Nucleus accumbens (tissue), 56 donors: ENCODE data around the gene STARD7.
"Not testable (repeated sequence)": the region's sequence is repeated elsewhere in the genome, so short reads cannot be mapped to it uniquely, and the experiment has no call there.

Experiments
- DNase-seq, 56 donors: peaks; one replicate each; lab custom pipeline; 2025; lab: John Stamatoyannopoulos, UW

The STARD7 gene

DNA sequence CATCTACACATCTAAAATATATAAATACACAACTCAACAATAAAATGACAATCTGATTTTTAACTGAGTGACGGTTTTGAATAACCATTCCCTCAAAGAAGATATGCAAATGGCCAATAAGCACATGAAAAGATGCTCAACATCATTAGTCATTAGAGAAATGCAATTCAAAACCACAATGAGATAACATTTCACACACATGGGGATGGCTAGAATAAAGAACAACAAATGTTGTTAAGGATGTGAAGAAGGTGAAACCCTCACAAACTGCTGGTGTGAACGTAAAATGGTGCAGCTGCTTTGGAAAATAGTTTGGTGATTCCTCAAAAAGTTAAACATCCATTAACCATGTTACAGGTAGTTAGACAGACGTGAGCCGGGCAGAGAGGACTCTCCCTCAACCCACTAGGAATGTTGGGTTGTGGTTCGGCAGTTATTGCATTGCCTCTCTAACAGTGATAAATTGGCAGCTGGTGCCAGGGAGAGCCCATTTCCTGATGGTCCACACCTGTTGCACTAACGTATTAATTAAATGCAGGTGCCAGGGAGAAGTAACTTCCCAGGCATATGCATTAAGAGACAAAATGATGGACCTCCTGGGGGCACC lies 41.1 kb downstream of the STARD7 start:
- DNase-seq: no peak

- peak in 47 of 56 donors; percentile 20 to 86 (median 71) for DNase-seq
These were observed 44.0 kb downstream of the STARD7 start for GRCh38 chr2:96164459-96165184.

DNA sequence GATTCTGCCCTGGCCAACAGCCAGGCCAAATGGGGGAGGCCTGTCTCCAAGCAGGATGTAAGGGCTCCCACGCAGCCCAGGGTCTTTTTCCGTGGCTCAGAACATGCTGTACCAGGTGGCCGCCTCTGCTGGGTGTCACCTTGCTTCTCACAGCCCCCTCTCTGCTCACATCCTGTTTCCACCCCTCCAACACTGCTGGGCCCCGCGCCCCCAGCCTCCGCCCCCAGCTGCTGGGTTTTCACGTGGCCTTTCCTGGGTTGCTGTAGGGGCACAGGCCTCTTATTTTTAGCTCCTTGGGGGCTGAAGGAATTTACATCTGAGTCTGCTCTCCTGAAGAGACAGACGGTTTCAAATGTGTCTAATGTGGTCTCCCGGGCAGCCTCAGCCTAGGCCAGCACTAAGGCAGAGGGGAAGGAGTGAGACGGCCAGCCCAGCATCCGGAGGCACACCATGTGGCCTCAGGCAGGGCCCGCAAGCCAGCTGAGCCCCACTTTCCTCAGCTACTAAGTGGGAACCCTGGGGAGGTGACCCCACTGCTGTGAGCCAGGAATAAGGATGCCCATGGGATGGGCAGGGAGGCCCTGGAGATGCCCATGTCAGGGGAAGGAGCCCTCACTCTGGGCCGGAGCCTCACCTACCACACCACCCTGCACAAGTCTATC lies 44.7 kb downstream of the STARD7 start:
- DNase-seq: peak in 1 of 56 donors; percentile 47

GRCh38 chr2:96163415-96163767 lies 45.2 kb downstream of the STARD7 start:
- DNase-seq: no peak

DNA sequence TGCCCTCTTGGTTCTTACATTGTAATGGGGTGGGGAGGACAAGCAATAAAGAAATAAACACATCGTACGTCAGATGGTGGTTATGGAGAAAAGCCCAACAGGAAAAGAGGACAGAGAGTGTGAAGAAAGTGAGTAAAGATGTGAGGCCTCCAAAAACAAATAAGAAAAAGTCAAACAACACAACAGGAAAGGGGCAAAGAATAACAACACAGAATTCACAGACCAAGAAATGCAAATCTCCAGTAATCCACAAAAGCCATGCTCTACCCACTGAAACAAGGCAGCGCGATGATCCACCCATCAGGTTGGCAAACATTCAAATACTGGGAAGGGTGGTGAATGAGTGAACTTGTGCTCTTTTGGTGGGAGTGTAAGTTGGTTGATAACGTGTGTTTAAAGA lies 46.7 kb downstream of the STARD7 start:
- DNase-seq: no peak

GRCh38 chr2:96160366-96160765 lies 48.3 kb downstream of the STARD7 start:
- DNase-seq: not testable (repeated sequence)

- no peak for DNase-seq
These were observed 49.4 kb downstream of the STARD7 start for GRCh38 chr2:96159084-96159830.

GRCh38 chr2:96158554-96158940 lies 50.1 kb downstream of the STARD7 start:
- DNase-seq: no peak

GRCh38 chr2:96157649-96158553 lies 50.7 kb downstream of the STARD7 start:
- DNase-seq: no peak

- DNase-seq: no peak
These were observed 51.5 kb downstream of the STARD7 start for GRCh38 chr2:96156926-96157648.

DNA sequence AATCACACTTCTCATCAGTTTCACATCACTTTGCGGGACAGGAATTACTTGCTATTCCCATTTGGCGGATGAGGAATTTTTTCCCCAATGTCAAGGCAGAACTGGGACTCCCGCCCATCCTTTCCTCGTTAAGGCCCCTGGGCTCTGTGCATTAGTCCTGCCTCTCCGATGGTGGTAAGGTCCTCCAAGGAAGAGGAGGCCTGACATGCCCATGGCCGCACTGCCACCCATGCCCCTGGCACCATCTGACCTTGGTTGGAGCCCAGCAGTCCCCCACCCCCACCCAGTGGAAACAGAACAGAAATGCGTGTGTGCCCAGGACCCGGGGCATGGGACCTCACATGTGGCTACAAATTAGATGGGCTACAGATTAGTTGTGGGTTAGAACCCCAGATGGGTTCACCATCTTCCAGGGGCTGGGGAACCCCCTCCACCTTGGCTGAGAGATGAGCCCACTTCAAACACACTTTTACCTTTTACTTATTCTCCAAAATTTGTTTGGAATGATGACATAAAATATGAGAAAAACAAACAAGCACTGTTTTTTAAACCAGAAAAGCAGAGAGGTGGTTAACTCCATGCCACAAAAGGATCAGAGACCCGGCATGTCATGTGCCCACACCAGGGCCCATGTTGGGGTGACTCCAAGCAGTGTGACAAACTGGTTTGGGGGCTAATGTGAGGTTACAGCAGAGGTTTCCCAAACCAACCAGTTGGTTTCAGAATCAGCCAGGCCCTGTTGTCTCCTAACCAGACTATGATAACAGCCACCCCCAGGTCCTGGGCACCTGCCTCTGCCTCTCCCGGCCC lies 52.4 kb downstream of the STARD7 start:
- DNase-seq: no peak

GRCh38 chr2:96154506-96155380 lies 53.9 kb downstream of the STARD7 start:
- DNase-seq: no peak

- no peak for DNase-seq
These were observed 54.6 kb downstream of the STARD7 start for GRCh38 chr2:96153991-96154431.

- DNase-seq: no peak
These were observed 55.3 kb downstream of the STARD7 start for GRCh38 chr2:96153291-96153713.

DNA sequence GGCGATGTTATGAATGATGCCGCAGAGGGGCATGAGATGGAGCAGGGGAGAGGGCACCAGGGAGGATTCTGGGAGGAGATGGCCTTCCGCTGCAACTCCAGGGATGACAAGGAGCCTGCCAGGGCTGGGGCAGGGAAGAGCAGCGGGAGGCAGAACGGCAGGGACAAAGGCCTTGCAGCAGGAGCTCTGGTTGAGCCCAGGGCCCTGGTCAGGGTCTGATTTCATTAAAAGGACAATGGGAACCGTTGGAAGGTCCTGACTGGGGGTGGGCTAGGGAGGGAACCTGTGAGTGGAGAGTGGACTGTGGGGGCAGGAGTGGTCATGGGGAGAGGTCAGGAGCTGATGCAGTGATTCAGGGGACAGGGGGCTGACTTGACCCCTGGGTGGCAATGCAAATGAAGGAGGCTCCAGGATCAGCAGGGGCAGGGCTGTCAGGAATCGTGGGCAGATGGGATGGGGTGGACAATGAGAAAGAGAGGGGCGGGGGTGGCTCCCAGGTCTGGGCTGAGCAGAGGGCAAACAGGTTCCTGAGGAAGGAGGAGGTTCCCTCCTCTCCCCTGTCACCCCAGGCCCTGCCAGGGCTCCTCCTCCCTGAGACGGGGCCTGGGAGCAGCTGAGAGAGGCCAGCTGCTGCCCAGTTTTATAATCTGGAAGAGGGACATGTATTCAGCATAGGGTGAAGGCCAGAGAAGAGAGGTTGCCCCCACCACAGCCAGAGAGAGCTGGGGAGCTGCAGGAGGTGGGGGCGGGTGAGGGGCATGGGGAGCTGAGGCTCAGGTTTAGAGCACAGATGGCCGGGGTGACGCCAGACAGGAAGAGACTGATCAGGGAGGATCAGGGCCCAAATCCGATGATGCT lies 56.1 kb downstream of the STARD7 start:
- DNase-seq: no peak

- no peak for DNase-seq
These were observed 56.9 kb downstream of the STARD7 start for GRCh38 chr2:96151595-96152303.
